Limb (tissue), 2 donors: Measurements from ENCODE around the gene LASP1.

Source experiments
- DNase-seq, 2 donors: peaks; one replicate each; pipeline ENCODE4 v3.0.0-alpha.2; 2016; ENCODE audit errors: extremely low spot score in 2 of 2

LASP1 gene

DNA sequence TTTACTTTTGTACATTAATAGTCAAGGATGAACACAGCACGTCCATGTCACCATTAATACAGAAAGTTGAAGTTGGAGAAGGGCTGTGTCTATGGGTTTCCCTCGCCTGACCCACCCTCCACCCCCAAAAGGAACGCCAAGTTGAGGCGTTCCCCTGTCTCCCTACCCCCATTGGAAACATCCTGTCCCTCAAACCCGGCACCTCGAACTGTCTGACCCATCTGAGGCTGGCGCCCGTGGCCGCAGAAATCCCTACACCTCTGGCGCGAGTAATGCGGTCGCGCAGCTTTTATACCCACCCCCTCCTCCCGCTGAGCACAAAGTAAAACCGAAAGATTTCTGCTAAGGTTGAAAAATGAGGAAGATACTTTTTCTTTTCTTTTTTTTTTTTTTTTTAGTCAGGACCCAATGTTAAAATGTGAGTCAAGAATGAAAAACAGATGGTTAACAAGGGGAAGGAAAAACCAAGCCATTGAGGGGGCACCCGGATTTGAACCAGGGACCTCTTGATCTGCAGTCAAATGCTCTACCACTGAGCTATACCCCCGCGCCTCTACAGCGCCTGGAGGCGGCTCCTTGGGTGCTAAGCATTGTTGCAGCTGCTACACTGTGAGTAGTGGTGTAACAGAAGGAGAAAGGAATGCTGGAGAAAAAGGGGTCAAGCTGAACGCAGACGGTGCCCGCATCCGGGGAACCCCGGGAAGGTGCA is 887 bp upstream of the LASP1 start:
- peak in 1 of 2 donors; percentile 97 for DNase-seq

DNA sequence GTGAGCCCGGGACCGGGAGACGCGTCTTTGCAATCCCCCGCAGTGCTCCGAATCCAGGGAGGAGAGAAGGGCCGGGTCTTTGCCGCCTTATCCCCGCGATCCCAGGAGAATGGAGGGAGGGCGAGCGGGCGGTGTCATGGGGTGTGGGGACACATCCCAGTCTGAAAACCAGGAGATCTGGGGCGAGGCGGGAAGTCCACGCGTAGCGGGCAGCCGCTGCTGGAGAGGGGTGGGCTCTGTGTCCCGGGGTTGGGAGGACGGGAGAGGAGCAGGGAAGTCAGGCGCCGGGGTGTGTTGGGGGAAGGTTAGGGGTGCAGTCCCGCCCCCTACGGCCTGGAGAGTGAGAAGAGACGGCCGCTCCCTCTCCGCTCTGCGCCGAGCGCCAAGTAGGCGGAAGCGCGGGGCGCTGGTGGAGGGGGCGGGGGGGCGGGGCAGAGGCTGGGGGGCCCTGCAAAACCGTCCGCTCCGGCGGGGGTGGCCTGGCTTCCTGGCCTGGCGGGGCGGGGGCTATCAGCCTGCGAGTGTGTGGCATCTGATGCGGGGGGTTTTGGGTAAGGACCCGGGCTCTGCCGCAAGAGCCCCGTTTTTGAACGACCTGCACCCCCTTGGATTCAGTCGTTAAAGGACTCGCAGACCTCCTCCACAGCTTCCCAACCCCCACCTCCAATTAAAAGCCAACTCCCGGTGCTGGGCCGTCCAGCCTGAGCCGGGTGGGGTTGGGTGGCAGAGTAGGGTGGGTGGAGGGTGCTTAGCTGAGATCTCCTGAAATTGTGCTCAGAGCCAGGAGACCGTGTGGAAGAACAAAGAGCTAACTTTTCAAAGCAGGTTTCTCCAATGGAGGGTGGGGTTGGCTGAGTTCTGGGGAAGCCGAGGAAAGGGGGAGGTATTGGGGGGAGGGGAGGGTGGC is 654 bp downstream of the LASP1 start:
- peak; percentile 68 to 79 for DNase-seq

DNA sequence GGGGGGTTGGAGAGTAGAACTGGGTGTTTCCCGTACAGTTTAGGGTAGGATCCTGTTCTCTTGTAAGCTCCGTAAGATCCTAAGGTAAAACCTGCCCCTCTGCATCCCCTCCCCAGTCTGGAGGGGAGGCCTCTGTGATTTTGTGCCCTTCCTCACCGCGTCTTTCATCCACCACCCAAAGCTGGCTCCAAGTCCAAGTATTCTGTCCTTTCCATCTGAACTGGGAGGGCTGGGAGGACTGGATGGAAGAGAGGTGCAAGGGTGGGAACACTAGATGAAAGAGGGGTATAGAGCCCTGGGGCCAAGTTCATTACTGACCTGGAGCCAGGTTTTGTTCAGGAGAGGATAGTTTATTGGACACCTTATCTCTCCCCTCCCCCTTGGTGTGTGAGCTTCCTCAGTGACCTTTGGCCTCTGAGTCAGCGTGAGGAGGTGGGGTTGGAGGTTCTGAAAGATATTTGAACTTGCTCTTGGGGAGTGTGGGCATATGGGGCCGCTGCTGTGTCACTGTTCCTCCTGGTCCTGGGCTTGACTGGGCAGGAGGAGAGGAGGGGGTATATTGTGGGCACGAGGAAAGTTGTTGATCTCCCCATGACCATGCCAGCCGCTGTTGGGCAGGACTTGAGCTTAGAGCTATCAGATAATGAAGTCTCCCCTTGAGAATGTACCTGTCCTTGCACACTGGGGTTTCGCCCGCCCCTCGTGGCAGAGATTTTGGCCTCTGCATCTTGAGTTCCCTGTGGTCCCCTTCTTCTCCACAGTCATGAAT is 1.6 kb downstream of the LASP1 start:
- no peak for DNase-seq

DNA sequence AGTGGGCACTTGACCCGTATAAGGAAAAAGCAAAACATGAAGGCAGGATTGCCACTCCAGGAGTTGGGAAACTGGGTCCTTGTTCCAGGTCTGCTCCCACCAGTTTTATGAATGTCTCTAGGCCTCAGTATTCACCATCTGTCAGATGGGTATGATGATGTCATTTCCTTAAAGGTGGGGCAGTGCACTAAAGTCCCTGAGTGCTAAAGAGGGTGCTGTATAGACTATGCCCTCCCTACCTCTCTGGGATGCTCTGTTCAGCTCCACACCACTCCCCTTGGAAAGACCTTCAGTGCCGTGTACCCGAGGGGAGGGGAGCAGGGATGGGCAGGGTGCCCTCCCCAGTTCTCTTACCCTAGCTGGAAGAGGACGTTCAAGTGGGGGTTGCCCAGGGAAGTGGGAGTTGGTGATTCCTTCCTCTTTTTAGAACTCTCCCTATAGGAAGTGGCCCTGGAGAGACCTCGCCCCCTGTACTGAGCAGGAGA is 2.2 kb downstream of the LASP1 start:
- DNase-seq: no peak

DNA sequence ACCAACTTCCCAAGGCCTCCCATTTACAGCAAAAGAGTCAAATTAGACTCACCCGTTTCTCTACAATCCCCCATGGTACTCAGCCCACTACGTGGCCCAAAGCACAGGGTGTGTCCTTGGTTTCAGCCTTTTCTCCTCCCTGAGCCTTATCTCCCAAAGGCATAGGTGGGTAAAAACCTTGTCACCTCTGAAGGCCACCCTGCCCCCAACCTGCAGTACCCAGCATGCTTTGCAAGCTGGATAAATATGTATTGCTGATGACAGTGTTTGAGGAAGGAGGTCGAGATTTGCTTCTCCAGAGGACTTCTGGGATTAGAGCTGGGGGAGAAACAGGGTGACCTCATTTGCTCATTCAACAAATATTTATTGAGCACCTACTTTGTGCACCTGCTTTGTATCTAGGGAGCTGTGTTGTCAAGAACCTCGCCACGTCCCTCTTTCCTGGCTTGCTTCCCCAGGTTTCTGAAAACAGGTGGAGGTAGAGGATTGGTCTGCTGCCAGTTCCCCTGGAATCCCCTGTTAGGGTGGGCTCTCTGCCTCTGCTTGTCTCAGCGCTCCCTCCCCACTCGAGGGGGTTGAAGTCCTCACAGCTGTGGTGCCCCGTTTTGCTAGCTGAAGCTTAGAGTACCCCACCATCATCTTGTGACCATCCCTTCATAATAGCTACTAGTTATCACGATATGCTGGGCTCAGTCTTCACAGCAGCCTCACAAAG is 3.0 kb downstream of the LASP1 start:
- DNase-seq: no peak

DNA sequence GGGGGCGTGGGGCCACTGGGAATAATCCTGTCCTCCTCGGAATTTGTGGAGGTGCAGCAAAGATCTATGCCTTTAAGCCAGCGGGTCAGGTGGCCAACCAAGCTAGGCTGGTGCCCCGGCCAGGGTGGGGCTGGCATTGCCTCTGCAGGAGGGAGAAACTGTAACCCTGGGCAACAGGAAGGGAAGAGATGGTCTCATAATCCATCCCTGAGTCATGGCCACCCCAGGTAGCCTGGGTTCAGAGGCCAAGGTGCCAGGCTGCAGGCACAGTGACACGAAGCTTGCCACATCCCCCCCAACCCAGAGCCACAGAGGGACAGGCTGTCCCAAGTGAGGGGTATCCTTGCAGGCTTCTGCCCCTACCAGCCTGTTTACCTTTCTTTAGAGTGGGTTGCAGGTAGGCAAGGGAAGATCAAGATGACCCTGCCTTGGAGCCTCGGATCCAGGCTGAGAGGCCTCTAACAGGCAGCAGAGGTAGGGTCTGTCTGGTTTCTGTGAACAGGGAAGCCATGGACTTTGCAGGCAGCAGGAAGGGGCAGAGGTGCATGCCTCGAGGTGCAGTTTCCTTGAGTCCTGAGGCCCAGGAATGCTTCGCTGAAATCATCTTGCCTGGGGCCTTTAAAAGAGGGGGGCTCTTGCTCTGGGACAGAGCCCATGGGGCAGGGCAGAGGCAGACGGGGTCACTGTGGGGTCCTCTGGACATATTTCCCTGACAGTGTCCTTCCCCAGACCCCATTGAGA is 4.0 kb downstream of the LASP1 start:
- DNase-seq: no peak

DNA sequence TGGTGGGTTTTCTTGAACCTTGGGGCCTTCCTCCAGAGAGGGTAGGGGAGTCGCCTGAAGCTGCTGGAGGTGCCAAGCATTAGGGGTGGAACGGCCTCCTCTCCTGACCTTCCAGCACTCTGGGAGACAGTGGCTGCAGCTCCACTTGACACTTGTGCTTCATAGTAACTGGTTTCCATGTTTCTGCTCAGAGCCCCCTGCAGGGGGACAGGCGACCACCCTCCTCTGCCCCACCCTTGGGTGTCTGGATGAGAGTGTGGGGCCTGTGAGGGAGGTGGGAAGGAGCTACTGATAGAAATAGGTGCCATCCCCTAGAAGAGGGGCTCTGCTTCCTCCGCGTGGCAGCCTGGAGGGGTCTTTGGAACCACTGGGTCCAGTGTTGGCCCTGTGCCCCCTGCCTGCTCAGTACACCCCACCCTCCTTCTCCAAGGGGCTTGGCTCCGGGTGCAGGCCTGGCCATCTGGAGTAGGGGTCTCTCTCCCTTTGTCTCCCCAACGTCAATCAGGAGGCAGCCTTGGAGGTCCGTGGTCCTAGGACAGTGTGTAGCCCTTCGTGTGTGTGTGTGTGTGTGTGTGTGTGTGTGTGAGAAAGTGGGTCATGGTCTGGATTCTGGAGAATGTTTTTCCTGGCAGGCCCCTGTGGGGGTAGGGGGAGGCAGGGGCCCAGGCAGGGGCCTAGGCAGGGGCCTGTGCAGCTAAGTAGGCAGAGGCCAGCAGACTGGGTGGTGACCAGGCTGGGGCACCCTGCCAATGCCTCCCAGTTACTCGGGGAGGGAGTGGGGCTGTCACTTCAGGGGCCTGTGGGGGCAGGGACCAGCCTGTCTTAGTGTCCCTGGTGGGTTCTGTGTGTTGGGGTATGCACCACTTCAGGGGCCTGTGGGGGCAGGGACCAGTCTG is 4.9 kb downstream of the LASP1 start:
- peak in 1 of 2 donors; percentile 59 for DNase-seq

DNA sequence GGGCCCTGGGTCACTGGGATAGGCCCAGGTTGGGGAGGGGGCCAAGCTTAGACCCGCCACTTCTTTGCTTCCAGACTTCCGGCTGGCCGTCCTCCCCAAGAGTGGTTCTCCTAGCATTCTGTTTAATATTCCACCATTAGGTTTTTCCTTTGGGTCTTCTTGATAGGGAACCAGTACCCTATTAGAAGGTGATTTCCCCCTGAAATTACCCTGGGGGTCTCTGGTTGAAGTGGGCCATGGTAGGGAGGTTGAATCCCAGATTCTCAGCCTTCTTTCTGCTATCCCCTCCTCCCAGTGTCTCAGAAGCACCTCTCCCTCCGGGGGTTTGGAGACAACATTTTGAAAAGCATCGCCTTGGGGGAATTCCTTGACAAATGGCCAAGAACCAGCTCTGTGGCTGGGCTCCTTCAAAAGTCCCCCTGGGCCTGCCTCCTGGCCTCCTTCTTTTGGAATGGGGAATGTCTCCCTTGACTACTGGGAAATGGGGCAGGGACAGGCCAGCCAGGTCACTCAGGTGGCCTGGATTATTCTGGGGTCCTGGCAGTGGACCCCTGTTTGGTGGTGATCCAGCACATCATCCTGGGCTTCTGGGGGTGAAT is 5.7 kb downstream of the LASP1 start:
- DNase-seq: no peak

DNA sequence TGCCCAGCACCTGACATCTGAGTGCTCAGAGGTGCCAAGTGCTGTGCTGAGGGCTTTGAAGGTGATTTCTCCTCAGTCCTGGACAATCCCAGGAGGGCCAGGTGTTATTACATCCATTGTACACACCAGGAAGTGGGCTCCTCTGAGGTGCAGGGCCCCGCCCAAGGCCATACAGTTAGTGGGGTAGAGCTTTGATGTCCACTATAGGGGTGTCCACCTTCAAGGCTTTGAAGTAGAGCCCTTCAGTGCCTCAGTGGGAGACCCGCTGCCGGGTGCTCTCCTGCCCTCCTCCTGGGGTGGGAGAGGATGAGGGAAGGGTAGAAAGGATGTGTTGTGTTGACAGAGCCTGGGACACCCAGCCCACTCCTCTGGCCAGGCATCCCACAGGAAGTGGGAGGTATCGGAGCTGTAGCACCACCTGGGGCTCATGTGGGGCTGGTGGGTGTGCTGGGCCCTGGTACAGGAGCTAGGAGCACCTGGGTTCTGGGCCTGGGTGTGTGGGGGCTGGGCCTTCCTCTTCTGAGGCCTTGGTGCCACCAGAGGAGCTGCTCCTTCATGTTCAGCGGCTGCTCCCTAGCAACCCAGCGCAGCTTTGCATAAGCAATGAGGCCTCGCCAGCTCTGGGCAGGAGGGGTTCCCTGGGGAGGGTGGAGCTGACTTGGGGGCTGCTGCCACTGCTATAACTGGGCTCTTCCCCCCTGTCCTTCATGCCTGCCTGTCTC is 7.4 kb downstream of the LASP1 start:
- no peak for DNase-seq

DNA sequence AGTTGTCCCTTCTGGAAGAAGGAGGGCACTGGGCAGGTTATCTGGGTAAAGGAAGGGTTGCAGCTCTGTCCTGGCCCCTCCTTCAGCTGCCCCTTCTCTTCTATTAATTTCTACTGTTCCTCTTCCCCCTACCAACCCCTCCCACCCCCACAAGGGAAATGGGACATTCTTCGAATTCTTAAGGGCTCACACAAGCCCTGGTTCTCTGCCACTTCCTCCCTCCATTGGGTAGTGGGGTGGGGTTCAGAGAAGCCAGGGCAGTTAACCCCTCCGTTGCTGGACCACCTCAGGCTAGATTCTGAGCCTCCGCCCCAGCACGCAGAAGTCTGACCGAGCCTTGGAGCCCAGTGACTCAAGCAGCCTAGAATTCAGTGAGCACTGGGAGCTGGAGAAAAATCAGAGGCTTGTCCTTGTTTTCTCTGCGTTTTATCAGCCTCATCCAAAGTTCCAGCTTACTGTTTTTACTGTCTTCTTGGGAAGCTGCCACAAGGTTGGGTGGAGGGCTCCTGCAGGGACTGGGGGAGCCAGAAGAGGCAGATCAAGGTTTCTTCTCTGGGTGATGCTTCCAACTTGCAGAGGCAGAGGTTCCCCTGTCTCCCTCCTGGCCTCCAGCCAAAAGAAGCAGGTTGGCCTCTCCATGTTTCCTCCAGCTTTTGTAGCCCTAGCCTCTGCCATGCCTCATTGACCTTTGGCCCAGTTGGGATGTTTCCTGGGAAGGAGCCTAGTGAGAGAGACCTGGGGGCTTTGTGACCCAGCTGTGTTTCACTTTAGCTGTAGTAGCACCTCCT is 10.2 kb downstream of the LASP1 start:
- DNase-seq: peak; percentile 65 to 72

DNA sequence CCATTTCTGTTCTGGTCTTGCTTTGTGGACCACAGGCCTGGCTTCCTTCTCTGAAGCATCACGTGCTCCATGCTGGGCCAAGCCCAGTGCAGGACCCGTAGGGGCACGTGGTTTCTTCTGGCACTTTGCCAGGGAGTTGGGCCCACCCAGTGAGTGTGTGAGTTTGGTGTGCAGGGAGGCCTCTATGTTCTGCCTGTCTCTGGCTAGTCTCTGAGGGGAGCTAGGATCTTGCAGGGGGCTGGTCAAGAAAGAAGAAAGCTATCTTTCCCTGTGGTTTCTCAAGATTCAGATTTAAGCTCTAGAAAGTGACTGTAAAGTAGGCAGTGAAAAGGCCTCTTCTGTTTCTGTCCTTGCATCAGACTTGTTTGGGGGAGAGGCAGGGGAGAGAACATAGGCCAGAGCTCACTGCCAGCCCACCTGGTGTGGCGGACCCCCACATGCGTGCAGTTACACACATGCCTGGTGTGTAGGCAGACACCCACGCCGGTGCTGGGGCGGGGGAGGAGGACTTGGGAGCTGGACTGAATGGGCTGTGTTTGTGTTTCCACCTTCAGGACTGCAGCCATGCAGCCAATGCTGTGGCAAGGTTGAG is 11.8 kb downstream of the LASP1 start:
- DNase-seq: peak; percentile 52 to 85

DNA sequence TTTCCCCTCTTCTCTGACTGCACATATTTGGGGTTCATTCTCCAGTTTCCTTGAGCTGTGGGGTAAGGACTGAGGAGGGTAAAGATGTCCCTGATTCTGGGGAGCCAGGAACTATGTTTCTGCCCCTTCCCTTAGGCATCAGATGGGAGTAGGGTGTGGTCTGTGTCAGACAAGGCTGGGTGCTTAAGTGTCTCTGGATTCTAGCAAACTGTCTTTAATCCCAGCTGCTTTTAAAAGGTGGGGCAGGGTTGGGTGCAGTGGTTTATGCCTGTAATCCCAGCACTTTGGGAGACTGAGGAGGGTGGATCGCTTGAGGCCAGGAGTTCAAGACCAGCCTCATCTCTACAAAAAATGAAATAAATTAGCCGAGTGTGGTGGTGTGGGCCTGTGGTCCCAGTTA is 13.0 kb downstream of the LASP1 start:
- DNase-seq: no peak

DNA sequence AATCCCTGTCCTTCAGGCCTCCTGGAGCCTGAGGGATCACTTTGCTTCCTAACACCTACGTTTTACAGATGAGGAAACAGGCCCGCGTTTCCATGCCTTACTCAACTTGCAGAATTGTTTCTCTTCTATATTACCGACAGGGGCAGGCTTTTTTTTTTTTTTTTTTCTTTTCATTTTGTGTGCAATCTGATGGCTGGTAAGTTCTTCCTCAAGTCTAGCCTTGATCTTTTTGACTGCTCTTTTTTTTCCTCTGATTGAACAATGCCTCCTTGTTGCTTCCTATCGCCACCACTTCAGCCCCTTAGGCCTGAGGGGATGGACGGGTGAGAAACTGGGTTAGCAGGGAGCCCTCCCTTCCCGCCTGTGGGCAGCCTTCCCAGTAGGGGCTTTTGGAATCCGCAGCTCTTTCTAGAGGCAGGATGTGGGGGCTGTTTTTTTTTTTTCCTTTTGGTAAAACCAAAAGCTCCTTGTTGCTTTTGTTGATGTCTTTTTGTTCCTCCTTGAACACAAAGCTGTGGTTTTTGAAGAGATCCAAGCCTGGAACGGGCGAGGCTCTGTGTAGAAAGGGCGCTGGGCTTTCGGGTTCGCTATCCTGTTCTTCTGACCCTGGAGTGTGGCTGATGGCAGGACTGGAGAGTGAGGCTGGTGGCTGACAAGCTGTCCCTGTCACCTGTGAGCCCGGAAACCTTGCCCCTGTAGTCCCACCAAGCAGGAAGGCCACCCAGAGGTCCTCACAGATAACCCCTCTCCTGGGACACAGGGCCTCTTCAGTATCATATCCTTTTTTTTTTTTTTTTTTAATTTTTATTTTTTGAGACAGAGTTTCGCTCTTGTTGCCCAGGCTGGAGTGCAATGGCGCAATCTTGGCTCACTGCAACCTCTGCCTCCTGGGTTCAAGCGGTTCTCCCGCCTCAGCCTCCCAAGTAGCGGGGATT is 14.0 kb downstream of the LASP1 start:
- DNase-seq: no peak

DNA sequence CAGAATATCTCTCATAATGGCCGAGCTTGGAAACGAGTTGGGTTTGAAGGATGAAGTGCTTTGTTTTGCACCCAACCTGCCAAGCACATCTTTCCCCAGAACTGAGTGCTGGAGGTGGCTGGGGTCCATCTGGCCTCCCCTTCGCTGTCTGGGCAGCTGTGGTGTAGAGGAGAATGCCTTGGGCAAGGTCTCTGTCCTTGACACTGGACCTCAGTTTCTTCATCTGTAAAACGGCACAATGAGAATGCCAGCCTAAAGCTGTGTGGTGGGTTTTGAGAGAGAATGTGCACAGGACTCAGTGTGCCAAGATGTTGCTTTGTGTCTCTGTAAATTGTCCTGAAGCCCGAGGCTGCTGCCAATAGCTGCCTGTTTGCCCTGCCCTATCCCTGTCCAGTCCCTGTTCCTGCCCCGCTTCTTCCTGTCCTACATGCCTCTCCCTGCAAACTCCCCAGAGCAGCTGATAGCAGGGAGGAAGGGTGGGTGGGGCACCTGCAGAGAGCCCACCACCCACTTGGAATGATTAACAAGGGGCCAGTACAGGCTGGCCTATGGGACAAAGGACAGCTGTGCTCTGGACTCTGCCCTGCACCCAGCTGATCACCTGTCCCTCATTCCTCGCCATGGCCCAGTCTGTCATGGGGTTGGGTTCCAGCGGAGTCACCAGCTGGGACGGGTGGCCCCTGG is 15.3 kb downstream of the LASP1 start:
- DNase-seq: no peak
